ENCODE results near the gene FBLN1.
"Not testable (repeated sequence)": the region's sequence is repeated elsewhere in the genome, so short reads cannot be mapped to it uniquely, and the experiment has no call there.

Gene FBLN1

DNA sequence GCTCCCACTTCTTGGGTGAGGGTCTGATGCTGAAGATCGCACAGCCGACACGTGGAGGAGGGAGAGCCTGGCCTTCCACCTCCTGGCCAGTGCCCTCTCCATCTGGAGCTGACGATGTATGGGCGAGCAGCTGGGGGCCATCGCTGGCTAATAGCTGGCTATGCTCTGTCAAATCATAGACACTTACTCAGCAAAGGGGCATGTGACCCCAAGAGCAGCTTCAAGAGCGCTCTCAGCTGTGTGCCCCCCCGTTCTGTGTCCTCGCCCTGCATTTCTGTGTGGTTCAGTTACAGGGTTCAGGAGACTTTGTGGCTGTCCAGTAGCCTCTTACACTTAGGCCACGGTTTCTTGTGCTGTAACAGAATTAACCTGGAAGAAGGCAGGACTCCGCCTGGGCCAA is 26.4 kb downstream of the FBLN1 start:
- no peak for DNase-seq

DNA sequence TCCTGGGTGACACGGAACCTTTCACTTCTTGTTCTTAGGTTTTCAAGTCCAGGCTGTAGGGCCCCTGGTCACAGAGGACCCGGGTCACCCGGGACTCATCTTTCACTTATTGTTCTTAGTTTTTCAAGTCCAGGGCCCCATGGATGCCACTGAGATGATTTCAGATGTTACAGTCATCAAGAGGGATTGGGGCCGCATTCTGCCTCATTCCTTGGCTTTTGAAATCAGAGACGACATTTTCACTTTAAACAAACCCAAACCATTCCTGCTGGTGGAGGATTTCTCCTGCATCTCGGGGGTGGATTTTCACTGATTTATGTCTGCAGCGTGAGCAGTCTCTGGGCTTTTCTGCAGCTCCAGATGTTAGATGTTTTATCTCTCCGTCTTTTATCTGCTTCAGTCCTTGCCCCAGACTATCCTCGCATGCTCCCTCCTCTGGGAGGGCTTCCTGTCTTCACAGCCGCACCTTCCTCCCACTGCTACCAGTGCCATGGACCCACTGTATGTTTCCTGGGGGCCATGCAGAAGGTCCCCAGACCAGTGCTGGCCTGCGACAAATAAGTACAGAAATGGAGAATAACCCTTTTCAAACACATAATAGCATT is 27.4 kb downstream of the FBLN1 start:
- no peak for DNase-seq

DNA sequence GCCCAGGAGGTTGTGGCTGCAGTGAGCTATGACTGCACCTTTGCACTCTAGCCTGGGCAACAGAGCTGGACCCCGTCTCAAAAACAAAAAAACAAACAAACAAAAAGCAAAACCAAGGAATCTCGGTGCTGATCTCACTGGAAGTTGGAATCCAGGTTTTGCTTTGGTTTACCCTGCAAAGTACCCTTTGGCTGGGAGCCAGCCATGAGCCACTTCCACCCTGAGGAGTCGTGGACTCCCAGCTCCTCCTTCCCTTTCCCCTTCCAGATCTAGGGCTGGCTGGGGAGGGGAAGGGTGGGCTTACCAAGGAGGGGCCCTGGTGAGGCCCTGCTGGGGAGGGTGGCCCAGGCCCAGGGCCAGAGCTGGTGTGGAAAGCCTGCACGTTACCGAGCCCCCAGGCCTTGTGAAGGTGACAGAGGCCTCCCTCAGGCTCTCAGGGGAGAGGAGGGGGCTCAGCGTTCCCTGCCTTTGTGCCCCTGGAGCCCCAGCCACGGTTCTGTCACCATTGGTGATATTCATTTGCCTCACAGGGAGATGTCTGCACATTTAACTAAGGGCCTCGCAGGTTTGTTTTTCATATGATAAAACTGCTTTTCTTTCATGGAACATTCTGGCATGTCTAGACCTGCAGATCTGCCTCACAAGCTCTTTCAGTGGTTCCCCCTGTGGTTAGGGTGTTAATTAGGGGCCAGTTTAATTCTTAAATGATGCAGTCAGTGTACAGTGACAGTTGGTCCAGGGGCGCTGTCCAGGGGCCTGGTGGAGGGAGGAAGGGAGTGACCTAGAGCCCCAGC is 29.0 kb downstream of the FBLN1 start:
- no peak for DNase-seq

DNA sequence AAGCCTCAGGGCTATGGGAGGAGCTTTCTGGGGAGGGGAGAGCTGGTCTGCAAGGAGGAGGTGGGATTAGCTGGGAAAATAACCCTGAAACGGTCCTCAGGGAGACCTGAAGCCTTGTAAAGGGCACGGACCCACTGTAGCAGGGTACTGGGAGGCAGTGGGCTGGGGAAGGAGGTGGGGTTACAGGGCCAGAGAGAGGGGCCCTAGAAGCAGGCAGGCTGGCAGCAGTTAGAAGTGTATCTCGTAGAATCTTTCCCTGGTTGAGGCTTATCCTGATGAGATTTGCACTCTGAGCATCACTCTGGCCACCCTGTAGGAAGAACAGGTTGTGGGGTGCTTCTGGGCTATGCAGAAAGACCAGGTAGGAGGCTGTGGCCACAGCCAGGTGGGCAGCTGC is 29.6 kb downstream of the FBLN1 start:
- DNase-seq = no peak

DNA sequence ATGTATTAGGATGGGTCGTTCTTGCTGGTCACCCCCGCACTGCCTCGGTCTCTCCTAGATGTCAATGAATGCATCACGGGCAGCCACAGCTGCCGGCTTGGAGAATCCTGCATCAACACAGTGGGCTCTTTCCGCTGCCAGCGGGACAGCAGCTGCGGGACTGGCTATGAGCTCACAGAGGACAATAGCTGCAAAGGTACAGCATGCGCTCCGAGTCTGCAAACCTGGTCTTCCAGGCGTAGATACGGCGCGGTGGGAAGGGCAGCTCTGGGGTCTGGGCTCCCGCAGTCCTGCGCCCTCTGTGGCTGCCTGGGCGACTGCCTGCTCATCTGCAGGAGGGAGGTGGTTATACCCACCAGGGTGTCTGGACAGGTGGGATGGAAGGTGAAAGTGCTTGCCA is 31.0 kb downstream of the FBLN1 start:
- DNase-seq = no peak

DNA sequence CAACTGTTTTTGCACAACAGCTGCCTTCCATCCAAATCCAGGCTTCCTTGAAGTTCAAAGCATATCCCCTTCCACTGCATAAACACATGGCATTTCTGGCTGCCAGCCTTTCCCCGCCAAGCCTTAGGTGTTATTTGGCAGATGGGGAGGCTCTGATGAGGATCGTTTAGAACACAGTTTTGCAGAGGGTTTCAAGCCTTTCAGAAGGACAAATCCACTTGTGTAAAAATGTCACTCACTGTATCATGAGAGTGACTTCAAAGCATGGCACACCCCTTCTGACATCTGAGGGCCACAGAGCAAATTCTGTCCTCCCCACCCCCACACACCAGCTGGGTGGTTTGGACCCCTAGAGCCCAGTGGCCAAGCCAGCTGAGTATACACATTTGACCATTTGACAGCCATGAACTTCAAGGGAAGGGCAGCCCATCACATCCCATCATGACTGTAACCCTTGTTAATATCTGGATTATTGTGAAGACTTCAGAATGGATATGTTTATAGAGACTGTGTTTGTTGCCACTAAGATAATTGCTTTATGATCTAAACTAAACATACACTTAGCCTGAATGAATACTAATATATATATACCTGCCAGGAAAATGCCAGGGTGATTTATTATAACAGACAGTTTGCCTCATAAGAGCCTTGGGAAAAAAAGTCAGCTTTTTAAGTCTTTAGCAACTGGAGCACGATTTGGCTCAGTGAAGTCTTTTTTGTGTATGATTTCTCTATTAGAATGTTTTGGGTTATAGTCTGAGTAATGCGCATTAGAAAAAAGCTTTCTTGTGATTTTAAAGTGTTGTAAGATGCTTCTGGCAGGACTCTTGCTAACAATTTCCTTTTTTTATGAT is 31.9 kb downstream of the FBLN1 start:
- no peak for DNase-seq

DNA sequence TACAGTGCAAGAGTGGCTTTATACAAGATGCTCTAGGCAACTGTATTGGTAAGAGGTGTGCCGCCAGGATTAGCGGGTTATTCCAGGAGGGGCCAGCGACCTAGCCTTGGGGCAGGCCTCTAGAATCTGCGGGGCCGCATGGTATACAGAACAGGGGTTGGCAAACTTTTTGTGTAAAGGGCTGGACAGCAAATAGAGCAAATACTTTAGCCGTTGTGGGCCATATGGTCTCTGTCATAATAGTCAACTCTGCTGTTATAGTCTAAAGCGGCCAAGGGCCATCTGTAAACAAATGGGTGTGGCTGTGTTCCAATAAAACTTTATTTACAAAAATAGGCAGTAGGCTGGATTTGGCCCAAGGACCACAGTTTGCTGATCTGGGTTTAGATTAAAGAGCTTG is 32.6 kb downstream of the FBLN1 start:
- no peak for DNase-seq

DNA sequence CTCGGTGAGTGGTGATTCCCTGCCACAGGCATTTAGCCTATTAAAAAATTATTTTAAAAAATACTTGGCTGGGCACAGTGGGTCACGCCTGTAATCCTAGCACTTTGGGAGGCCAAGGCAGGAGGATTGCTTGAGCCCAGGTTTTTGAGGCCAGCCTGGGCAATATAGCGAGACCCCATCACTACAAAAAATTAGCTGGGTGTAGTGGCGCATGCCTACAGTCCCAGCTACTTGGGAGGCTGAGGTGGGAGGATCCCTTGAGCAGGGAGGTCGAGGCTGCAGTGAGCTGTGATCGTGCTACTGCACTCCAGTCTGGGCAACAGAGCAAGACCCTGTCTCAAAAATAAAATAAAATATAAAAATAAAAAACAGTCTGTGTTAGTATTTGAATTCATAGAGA is 33.2 kb downstream of the FBLN1 start:
- DNase-seq = not testable (repeated sequence)

DNA sequence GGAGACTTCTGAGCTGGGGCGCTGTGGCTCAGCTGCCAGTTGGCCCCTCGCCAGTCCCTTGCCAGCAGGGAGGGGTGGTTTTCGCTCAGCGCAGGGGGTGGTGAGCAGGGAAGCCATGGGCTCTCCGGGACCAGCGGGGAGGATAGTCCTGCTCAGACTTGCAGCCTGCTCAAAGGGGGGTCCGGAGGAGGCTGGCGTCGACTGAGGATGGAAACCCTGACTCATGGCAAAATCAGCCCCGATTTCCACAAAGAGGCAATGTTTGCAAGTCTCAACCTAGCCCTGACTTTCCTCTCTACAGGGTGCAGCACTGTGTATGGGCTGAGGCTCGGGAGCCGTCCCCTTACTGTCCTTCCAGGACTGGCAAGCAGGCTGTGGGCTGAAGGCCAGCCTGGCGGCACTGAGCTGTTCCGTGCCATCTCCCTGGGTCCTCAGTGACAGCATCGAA is 35.1 kb downstream of the FBLN1 start:
- DNase-seq = no peak

DNA sequence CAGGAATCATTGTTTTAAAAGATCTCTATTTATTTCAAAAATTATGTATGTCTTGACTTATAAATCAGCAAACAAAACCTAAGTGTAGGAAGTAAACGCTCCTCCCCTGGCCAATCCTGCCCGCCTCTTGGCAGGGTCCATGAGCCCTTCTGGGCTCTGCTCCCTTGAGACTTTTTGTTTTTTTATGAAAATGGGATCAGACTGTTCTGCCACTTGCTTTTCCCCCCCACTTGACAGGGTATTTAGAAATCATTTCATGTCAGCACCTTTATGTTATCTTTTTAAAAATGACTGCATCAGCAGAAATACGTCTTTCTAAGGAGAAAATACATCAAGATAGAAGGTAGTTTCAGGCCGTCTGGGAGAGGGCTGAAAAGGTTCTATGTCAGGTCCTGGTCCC is 35.6 kb downstream of the FBLN1 start:
- no peak for DNase-seq

DNA sequence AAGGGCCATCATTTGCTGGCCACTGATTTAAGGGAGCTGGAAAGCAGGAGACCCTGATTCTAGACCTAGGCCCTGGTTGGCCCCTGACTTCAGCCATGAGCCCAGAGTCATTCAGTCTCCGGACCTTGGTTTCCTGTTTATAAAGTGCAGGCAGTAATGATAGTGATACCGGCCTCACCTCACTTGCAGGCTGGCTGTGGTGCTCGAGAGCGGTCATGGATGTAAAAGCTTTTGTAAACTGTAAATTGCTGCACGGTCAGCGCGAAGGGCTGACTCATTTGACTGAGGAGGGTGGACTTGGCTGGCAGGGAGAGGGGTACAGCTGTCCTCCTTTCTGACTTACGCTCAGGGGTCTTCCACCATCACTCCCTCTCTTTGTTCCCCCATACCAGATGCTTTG is 37.4 kb downstream of the FBLN1 start:
- DNase-seq = no peak

DNA sequence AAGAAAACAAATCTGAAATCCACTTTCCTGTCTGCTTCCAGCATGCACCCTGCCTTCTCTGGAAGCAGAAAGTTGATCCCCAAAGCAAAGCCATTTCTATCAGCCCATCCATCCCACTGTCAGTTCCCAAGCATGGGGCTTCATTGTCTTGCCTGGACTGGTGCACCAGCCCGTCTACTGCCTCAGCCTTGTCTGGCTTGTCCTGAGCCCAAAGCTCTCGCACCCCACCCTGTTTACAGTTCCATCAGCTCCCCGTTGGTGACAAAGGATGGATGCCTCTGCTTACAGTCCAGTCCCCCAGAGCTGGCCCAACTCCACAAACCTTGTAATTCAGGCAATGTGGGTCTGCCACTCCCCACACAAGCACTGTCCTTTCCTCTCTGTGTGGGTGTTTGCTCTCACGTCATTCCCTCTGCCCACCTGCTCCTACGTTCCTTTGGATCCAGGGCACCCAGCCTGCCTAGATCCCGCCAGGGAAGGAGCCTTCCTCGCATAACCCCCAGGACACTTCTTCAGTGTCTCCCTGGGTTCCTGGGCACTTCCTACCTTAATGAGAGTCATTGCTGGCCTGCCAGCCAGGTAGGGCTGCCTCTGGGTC is 38.8 kb downstream of the FBLN1 start:
- DNase-seq = no peak

DNA sequence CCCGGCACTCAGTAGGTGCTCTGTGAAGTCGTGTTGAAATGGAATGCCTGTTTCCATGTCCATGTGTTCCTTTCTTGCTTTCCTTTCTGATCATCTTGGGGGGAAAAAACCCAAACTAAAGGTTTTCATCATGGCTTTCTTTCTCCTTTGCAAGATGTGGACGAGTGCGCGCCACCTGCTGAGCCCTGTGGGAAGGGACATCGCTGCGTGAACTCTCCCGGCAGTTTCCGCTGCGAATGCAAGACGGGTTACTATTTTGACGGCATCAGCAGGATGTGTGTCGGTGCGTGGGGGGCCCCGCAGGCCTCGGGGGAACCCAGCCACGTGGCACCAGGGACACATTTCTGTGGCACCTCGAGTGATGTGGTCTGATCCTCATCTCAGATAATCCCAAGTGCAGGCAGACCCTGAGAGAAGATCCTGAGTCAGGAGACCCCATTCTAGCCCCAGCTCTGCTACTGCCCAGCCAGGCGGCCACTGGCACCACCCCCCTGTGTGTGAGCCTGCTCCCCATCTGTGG is 39.4 kb downstream of the FBLN1 start:
- DNase-seq = no peak

DNA sequence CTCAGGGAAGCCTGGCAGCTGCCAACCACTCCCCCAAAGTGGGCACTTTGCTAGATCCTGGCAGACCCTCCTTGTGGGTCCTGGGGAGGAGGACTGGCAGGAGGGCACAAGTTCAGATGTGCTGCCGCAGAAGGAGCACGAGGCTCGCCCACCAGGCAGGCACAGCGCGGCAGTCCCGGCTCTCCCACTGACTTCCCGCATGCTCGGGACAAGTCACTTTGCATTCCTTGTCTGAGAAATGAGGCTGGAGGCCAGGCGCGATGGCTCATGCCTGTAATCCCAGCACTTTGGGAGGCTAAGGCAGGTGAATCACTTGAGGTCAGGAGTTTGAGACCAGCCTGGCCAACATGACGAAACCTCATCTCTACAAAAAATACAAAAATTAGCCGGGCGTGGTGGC is 40.1 kb downstream of the FBLN1 start:
- DNase-seq = not testable (repeated sequence)

DNA sequence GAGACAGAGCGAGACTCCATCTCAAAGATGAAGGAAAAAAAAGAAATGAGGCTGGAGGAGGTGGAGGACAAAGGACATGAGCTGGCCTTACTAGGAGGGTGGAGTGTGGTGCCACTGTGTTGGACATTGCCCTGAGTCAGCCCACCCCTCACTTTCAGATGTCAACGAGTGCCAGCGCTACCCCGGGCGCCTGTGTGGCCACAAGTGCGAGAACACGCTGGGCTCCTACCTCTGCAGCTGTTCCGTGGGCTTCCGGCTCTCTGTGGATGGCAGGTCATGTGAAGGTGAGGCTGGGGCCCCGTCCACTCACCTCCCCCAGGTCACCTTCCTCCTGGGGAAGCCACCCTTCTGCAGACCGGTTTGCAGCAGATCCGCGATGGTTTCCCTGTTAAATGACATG is 40.6 kb downstream of the FBLN1 start:
- DNase-seq = no peak

DNA sequence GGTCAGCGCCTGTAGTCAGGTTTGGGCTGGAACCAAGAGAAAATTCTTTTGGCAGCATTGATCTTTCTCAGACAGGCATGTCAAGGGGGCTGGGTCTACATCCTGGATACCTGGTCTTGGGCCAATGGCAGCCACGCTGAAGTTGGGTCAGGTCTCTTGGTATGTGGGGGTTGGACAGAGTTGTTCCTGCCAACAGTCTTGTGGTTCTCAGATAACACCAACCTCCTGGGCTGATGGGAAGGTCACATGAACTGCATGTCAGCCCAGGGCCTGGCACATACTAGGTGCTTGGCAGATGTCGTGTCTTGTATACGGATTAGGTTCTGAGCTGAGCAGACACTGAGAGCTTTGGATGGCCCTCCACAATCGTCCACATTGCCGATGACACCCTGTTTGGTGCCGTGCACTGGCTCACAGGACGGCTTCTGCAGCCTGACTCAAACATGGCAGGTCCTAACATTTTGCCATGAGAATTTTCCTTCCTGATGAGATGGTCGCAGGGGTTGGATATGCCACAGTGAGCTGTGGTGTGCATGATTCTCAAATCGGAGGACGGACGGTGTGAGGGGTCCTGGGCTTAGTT is 42.0 kb downstream of the FBLN1 start:
- no peak for DNase-seq

DNA sequence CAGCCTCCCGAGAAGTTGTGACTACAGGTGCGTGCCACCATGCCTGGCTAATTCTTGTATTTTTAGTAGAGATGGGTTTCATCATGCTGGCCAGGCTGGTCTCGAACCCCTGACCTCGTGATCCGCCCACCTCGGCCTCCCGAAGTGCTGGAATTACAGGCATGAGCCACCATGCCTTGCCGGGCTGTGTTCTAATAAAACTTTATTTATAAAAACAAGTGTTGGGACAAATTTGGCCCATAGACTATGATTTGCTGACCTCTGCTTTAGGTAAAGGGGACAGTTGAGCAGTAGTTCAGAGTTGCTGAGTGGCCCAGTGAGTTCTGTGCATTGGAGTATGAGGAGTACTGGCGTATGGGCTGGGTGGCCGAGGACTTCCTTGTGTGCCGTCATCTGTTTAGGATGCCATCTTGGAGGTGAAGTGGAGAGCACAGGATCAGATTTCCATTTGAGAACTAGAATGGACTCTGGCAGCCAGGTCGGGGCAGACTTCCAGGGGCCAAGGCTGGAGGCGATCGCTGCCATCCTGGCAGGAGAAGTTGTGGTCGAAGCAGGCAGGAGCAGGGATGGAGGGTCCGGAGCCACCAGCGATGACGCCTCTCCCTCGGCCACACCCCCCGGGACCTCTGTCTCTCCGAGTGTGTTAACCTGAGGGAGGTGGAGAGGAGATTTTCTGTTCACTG is 43.8 kb downstream of the FBLN1 start:
- no peak for DNase-seq

DNA sequence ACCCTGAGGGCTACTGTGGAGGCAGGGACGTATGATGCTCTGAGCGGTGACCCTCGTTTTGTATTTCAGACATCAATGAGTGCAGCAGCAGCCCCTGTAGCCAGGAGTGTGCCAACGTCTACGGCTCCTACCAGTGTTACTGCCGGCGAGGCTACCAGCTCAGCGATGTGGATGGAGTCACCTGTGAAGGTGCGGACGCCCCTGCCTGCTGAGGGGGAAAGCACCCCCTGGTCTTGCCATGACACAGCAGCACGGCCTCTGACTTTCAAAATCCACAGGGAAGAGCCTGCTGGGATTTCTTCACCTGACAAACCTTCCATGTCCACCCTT is 44.3 kb downstream of the FBLN1 start:
- DNase-seq = no peak

DNA sequence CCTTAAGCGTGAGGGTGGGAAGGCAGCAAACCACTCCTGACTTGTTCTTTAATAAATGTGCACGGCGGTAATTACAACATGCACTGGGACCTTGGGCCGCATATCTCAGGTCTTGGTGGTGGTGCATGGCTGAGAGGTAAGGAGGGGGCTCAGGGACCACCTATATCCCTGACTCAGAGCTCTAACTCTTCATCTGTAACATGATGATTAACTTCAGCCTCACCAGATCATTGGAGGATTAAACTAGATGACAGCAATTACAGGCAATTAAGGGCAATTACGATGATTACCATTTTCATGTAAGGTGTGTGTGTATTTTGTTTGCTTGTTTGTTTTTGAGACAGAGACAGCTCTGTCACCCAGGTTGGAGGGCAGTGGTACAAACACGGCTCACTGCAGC is 45.0 kb downstream of the FBLN1 start:
- no peak for DNase-seq

DNA sequence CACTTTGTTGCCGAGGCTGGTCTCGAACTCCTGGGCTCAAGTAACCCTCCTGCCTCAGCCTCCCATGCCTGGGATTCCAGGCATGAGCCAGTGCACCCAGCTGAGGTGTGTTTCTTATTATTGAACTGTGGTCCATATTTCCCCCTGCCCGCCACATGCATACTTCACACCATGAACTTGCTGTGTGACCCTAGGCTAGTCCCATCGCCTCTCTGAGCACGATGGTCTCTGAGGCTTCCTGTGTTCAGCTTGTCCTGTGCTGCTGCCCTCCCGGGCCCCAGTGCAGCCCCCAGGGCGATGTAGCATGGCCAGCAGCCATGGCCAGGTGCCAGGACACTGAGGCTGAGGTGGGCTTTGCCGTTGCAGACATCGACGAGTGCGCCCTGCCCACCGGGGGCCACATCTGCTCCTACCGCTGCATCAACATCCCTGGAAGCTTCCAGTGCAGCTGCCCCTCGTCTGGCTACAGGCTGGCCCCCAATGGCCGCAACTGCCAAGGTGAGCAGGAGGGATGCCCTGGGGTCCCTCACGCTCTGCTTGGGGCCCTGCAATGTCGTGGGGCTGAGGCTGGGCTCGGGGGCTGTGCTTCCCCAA is 45.7 kb downstream of the FBLN1 start:
- DNase-seq = no peak

DNA sequence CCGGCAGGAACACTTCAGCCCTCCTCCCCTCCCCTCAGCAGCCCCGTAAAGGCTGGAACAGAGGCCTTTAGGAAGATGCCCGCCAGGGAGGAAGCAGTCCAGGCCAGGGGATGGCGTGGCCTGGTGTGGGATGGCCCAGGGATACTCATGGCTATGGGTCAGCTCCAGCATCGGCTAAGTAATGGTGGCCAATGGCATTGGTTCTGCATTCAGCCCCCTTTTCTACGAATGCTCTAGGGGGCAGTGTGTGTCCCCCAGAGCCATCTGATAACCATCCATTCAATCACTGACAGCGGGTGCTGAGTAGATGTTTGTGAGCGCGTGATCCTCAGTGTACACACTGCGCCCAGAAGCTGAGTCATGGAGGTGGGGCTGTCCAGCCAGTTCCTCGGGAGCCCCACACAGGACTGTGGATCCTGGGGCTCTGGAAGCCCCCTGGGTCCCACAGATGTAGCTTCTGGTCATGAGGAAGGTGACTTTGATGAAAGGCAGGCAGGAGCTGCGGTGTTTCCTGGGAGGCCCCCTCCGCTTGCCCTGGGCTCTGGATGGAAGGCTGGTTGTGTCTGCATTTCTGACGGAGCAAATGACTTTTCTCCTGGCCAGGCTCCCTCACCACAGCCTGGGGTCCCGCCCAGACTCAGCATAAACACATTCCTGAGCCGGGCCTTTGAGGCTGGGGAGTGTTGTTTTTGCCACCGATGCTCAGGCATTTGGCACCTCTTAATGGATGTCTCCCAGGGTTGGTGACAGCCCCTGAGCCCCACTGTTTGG is 46.5 kb downstream of the FBLN1 start:
- no peak for DNase-seq
